A673 (cell line): ENCODE results near the gene TXN. TPM values are rescaled to one million over a fixed set of nuclear protein-coding genes. Genes with fewer than 3 reads are reported as not detected.
"Not testable (repeated sequence)": the region's sequence is repeated elsewhere in the genome, so short reads cannot be mapped to it uniquely, and the experiment has no call there.

ENCODE experiments used
- BruUV-seq: library from RNA; stranded (reverse); fragments of 400-500 nt; replicated peaks from 2 replicates; lab custom pipeline; 2021; lab: Mats Ljungman, UMichigan
- CTCF ChIA-PET: fragments of 300-600 bp; sonication (Branson Sonifier 250); formaldehyde crosslinking; loops from one replicate; lab custom pipeline; 2022; ENCODE audit warnings: antibody characterized with exemption; lab: Charles Lee
- POLR2A ChIA-PET: fragments of 300-600 bp; sonication (Branson Sonifier 250); formaldehyde crosslinking; loops from one replicate; lab custom pipeline; 2022; ENCODE audit warnings: antibody characterized with exemption; ENCODE audit not compliant: low non-redundant PET; lab: Charles Lee
- DNase-seq: peaks from one replicate; pipeline ENCODE4 v3.0.0-alpha.2; 2015; ENCODE audit warnings: low spot score
- H3K27ac ChIP-seq: fragments of 200-600 bp; sonication (generic); 2 replicates; pipeline ENCODE4 v1.5.1; 2016; ENCODE audit warnings: mixed run types, low read depth, mild to moderate bottlenecking, mixed read lengths, antibody characterized with exemption, low read length; ENCODE audit not compliant: poor library complexity, severe bottlenecking
- H3K27me3 ChIP-seq: fragments of 200-600 bp; sonication (generic); replicated peaks from 2 replicates; pipeline ENCODE4 v1.6.1; 2017; ENCODE audit warnings: mixed run types, low read depth, mild to moderate bottlenecking, mixed read lengths, antibody characterized with exemption, low read length; ENCODE audit not compliant: insufficient read depth, poor library complexity
- H3K36me3 ChIP-seq: fragments of 200-600 bp; sonication (generic); 2 replicates; pipeline ENCODE4 v1.6.1; 2016; ENCODE audit warnings: mixed run types, mild to moderate bottlenecking, mixed read lengths, antibody characterized with exemption, low read length; ENCODE audit not compliant: insufficient read depth, poor library complexity, severe bottlenecking
- H3K4me1 ChIP-seq: fragments of 200-600 bp; sonication (generic); 2 replicates; pipeline ENCODE4 v1.6.1; 2017; ENCODE audit warnings: mixed run types, mild to moderate bottlenecking, mixed read lengths, antibody characterized with exemption, low read length; ENCODE audit not compliant: insufficient read depth, poor library complexity, severe bottlenecking
- H3K4me3 ChIP-seq: fragments of 200-600 bp; sonication (generic); 2 replicates; pipeline ENCODE4 v1.5.1; 2016; ENCODE audit warnings: low read depth, mixed run types, mild to moderate bottlenecking, mixed read lengths, low read length; ENCODE audit not compliant: poor library complexity, severe bottlenecking
- H3K9me3 ChIP-seq: fragments of 200-600 bp; sonication (generic); 2 replicates; pipeline ENCODE4 v1.6.1; 2016; ENCODE audit warnings: mixed run types, low read depth, mild to moderate bottlenecking, mixed read lengths, antibody characterized with exemption, low read length; ENCODE audit not compliant: poor library complexity, severe bottlenecking
- EZH2 ChIP-seq: fragments of 200-600 bp; sonication (generic); IDR thresholded peaks from 2 replicates; pipeline ENCODE4 v1.6.1; 2017; ENCODE audit warnings: borderline replicate concordance, low read depth, mild to moderate bottlenecking, mixed read lengths, antibody characterized with exemption, low read length; ENCODE audit not compliant: poor library complexity, severe bottlenecking
- intact Hi-C: fragments of 100-400 bp; cut with micrococcal nuclease; formaldehyde crosslinking; loops from one replicate; pipeline ENCODE4 v1.10.0; 2022; ENCODE audit not compliant: unreplicated experiment
- total RNA-seq: library from RNA; stranded (reverse); gene quantifications from 2 replicates; pipeline ENCODE4 v1.2.3, GENCODE V29; 2021
- TF ChIP-seq, protein P1 (sequence below): fragments of 300-800, 200-600 bp; sonication (generic); conservative IDR thresholded peaks from 2 replicates; pipeline ENCODE4 v1.5.1; 2017; ENCODE audit warnings: low read depth, mild to moderate bottlenecking, antibody characterized with exemption, low read length, moderate library complexity, mixed read lengths

TXN gene
- total RNA-seq, 1 experiment from 2014 or later = 284 TPM

DNA sequence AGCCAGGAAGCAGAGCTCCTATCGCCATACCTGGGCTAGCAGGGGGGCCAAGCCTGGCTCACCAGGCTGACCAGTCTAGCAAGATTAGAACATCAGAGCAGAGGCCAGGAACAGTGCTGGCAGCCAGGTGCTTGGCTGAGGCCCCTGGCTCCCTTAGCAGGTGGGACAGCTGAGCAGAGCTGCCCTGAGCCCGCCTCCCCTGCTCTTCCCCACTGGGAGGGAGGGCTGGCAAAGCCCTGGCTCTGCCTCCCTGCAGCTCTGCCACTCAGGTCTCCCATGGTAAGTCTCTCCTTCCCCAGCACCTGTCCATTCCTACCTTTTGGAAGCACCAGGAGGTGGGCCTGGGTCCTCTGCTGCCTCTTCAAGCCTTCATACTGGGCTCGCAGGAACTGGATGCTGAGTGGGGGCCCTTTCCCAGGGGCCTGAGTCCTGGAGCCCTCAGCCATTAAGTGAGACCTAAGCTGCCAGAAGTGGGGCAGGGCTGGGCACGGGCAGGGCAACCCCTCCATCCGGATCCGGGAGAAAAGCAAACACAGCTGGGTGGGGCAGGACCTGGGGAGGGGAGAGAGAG, 49.2 kb downstream of the TXN start:
- H3K4me1 ChIP-seq = no peaks in the 10 kb centered on the region
- POLR2A ChIA-PET = no interaction called here
- H3K36me3 ChIP-seq = no peaks in the 10 kb centered on the region
- no peaks in the 10 kb centered on the region for H3K27me3 ChIP-seq
- no peak for DNase-seq
- TF ChIP-seq, protein P1, sequence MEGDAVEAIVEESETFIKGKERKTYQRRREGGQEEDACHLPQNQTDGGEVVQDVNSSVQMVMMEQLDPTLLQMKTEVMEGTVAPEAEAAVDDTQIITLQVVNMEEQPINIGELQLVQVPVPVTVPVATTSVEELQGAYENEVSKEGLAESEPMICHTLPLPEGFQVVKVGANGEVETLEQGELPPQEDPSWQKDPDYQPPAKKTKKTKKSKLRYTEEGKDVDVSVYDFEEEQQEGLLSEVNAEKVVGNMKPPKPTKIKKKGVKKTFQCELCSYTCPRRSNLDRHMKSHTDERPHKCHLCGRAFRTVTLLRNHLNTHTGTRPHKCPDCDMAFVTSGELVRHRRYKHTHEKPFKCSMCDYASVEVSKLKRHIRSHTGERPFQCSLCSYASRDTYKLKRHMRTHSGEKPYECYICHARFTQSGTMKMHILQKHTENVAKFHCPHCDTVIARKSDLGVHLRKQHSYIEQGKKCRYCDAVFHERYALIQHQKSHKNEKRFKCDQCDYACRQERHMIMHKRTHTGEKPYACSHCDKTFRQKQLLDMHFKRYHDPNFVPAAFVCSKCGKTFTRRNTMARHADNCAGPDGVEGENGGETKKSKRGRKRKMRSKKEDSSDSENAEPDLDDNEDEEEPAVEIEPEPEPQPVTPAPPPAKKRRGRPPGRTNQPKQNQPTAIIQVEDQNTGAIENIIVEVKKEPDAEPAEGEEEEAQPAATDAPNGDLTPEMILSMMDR = no peak
- TF ChIP-seq EZH2 = no peak
- no peak overlapping the region for H3K4me3 ChIP-seq
- no peak overlapping the region for H3K27ac ChIP-seq
- H3K9me3 ChIP-seq = no peaks in the 10 kb centered on the region
- BruUV-seq = no TSS peak
- intact Hi-C loops = no loop called here
- CTCF ChIA-PET = no interaction called here

DNA sequence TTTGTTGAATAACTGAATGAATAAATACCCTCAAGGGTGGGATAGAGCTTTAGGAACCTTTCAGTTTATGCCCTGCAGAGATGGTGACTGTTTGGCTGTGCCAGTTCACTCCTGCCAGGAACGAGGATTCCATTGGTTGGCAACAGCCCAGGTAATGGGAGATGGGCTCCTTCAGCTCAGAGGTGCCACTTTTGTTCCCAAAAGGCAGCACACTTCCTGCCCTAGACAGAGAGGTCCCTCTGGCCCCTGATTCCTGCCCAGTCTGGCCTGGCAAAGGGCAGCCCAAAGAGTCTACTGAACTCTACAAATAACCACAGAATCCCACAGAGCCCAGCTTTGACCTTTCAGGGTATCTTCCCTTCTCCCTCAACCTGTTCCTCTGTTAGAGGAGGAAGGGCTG, 49.9 kb downstream of the TXN start:
- DNase-seq = no peak
- H3K9me3 ChIP-seq = no peaks in the 10 kb centered on the region
- ChIA-PET CTCF (no interaction called here), POLR2A (no interaction called here)
- TF ChIP-seq, protein P1 = no peak
- no peak for TF ChIP-seq EZH2
- no peaks in the 10 kb centered on the region for H3K27me3 ChIP-seq
- H3K4me3 ChIP-seq = no peak overlapping the region
- no peak overlapping the region for H3K27ac ChIP-seq
- H3K36me3 ChIP-seq = no peaks in the 10 kb centered on the region
- intact Hi-C loops = no loop called here
- no TSS peak for BruUV-seq
- H3K4me1 ChIP-seq = no peaks in the 10 kb centered on the region

DNA sequence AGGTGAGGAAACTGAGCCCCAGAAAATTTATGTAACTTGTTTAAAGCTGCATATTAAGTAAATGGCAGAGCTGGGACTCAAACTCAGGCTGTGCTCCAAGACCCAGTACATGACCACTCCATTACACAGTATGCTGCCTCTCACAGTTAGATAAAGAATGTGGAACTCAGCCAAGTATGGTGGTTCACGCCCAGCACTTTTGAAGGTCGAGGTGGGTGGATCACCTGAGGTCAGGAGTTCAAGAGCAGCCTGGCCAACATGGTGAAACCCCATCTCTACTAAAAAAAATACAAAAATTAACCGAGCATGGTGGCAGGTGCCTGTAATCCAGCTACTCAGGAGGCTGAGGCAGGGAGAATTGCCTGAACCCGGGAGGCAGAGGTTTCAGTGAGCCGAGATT, 50.7 kb downstream of the TXN start:
- intact Hi-C loops, H3K9me3 ChIP-seq, H3K36me3 ChIP-seq, H3K27me3 ChIP-seq, POLR2A ChIA-PET, BruUV-seq, H3K4me1 ChIP-seq, H3K27ac ChIP-seq, H3K4me3 ChIP-seq, CTCF ChIA-PET, DNase-seq: not testable (repeated sequence)

DNA sequence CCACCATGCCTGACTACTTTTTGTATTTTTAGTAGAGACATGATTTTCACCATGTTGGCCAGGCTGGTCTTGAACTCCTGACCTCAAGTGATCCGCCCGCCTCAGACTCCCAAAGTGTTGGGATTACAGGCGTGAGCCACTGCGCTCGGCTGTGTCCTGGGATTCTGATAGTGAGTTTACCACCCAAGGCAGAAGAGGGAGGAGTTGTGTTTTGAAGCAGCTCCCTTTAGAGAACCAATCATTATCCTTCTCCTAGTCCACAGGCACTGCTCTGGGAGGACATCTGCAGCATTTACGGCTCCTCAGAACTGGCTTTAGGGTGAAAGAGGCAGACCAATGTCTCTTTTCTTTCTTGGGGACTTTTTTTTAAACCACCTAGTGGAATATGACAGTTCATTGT, 54.1 kb downstream of the TXN start:
- H3K4me3 ChIP-seq = no peak overlapping the region
- H3K27me3 ChIP-seq = no peaks in the 10 kb centered on the region

More for the DNA sequence above, 54.1 kb downstream of the TXN start:
- intact Hi-C loops = no loop called here
- CTCF ChIA-PET = no interaction called here
- H3K4me1 ChIP-seq = no peaks in the 10 kb centered on the region
- no peak for TF ChIP-seq EZH2
- TF ChIP-seq, protein P1 = no peak
- no peak overlapping the region for H3K27ac ChIP-seq
- no peaks in the 10 kb centered on the region for H3K9me3 ChIP-seq
- no TSS peak for BruUV-seq
- H3K36me3 ChIP-seq = no peaks in the 10 kb centered on the region
- no peak for DNase-seq
- POLR2A ChIA-PET = no interaction called here
